ENCODE measurements around the gene FRS2.

DNA sequence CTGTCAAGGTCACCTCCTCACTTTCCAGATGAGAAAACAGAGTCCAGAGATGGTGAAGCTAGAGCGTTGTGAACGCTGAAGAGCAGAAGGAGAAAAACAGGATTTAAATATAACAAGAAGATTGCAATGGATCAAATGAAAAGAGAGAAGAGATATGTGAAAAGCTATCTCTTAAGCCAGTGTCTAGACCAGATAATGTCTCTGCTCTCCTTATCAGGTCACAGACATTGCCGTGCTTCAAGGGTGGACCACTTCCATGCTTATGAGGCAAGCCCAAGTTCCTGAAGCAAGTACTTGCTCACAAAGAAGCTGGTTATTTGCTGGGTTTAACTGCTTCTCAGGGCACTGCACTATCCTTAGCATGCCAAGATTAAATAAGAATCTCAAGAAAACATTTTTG is 31.6 kb upstream of the FRS2 start:
- TF ChIP-seq POLR2A (IDR thresholded peaks at IDR 0.05; ENCODE audit: low read depth, low read length), result no peak
- no peak for TF ChIP-seq POLR2AphosphoS5 (IDR thresholded peaks at IDR 0.05; ENCODE audit: low read depth, low read length)
- no peak for TF ChIP-seq TAF1 (IDR thresholded peaks at IDR 0.05; ENCODE audit: low read depth, low read length)

All from GM12891 (cell line).